BJ (cell line): Measurements from ENCODE around the gene GPSM1. TPM values are rescaled to one million over a fixed set of nuclear protein-coding genes. Genes with fewer than 3 reads are reported as not detected.

ENCODE experiments used
- CTCF ChIA-PET: fragments of 350-600 bp; formaldehyde crosslinking; extraction: SDS; loops from one replicate; lab custom pipeline; 2021; ENCODE audit warnings: antibody characterized with exemption, inconsistent platforms; lab: Yijun Ruan, JAX
- POLR2A ChIA-PET: fragments of 300-600 bp; sonication (Branson Sonifier 250); formaldehyde crosslinking; extraction: SDS; loops from one replicate; lab custom pipeline; 2021; ENCODE audit warnings: antibody characterized with exemption; lab: Charles Lee
- DNase-seq: peaks from one replicate; pipeline ENCODE4 v3.0.0-alpha.2; 2011; ENCODE audit warnings: low read depth
- H3K27me3 ChIP-seq: 2 replicates; pipeline ENCODE4 v1.6.0; 2011; ENCODE audit warnings: low read length; ENCODE audit not compliant: control insufficient read depth, insufficient read depth
- H3K36me3 ChIP-seq: 2 replicates; pipeline ENCODE4 v1.5.1; 2011; ENCODE audit warnings: low read length; ENCODE audit not compliant: control insufficient read depth, insufficient read depth
- H3K4me3 ChIP-seq: 2 replicates; pipeline ENCODE4 v1.5.1; 2011; ENCODE audit warnings: low read depth, mild to moderate bottlenecking, control low read depth, low read length
- CTCF ChIP-seq: IDR thresholded peaks from 2 replicates; pipeline ENCODE4 v1.5.1; 2011; ENCODE audit warnings: low read depth, mild to moderate bottlenecking, control low read depth, inconsistent platforms, low read length, moderate library complexity; ENCODE audit not compliant: insufficient read depth
- polyA plus RNA-seq: library from polyadenylated mRNA; depleted of rRNA; stranded (reverse); fragments of >200 nt; gene quantifications from 2 replicates; pipeline ENCODE4 v1.2.3, GENCODE V29; 2011

Gene GPSM1
- polyA plus RNA-seq, 1 experiment = 33.1 TPM

- ChIA-PET CTCF (interaction anchor here (1.1 to 1.5 kb wide), 4 partner anchors 10 to 37 kb away, joined by 3 to 11 read pairs (median 5); no protein-coding TSS in a partner anchor), POLR2A (no interaction called here)
- no peak overlapping the region for H3K4me3 ChIP-seq
- no peak for TF ChIP-seq CTCF
- DNase-seq = no peak
- peaks cover 56% of the 10 kb centered on the region for H3K36me3 ChIP-seq
- H3K27me3 ChIP-seq = no peaks in the 10 kb centered on the region
These were observed 8.2 kb downstream of the GPSM1 start for GRCh38 chr9:136335296-136336155.

- CTCF ChIA-PET = interaction anchor here (1.1 to 2.0 kb wide), 4 partner anchors 8 to 36 kb away, joined by 3 to 11 read pairs (median 7); partner anchors contain the start of gene GPSM1
- POLR2A ChIA-PET = no interaction called here
- no peak for DNase-seq
These were observed 9.0 kb downstream of the GPSM1 start for GRCh38 chr9:136336156-136336870.

GRCh38 chr9:136336881-136337280 is 9.5 kb downstream of the GPSM1 start:
- Histone ChIP-seq H3K36me3 (peaks cover 64% of the 10 kb centered on the region), H3K4me3 (no peak overlapping the region), H3K27me3 (no peaks in the 10 kb centered on the region)
- ChIA-PET POLR2A (no interaction called here), CTCF (interaction anchor here (0.9 to 2.0 kb wide), 6 partner anchors 9 to 73 kb away, joined by 3 to 7 read pairs (median 4); partner anchors contain the start of gene GPSM1)
- no peak for TF ChIP-seq CTCF
- DNase-seq = no peak

More at GRCh38 chr9:136336156-136336870, 9.0 kb downstream of the GPSM1 start:
- no peak for TF ChIP-seq CTCF
- H3K27me3 ChIP-seq = no peaks in the 10 kb centered on the region
- no peak overlapping the region for H3K4me3 ChIP-seq
- peaks cover 63% of the 10 kb centered on the region for H3K36me3 ChIP-seq

- Histone ChIP-seq H3K4me3 (no peak overlapping the region), H3K27me3 (no peaks in the 10 kb centered on the region), H3K36me3 (peaks cover 61% of the 10 kb centered on the region)
- POLR2A ChIA-PET = no interaction called here
- TF ChIP-seq CTCF = no peak
- CTCF ChIA-PET = interaction anchor here (0.9 to 2.0 kb wide), 5 partner anchors 9 to 72 kb away, joined by 3 to 7 read pairs (median 5); partner anchors contain the start of gene GPSM1
- no peak for DNase-seq
These were observed 10.4 kb downstream of the GPSM1 start for GRCh38 chr9:136337416-136338395.
